Epidermal melanocyte (primary cell): Measurements from ENCODE around the gene DNMT3A.
A peak's percentile ranks its signal among the peaks of the same experiment; 100 is the strongest.
"Not testable (repeated sequence)": the region's sequence is repeated elsewhere in the genome, so short reads cannot be mapped to it uniquely, and the experiment has no call there.

ENCODE experiments used
- DNase-seq: peaks from one replicate; pipeline ENCODE4 v3.0.0; 2011; ENCODE audit warnings: low spot score; ENCODE audit not compliant: insufficient read length

DNMT3A gene

DNA sequence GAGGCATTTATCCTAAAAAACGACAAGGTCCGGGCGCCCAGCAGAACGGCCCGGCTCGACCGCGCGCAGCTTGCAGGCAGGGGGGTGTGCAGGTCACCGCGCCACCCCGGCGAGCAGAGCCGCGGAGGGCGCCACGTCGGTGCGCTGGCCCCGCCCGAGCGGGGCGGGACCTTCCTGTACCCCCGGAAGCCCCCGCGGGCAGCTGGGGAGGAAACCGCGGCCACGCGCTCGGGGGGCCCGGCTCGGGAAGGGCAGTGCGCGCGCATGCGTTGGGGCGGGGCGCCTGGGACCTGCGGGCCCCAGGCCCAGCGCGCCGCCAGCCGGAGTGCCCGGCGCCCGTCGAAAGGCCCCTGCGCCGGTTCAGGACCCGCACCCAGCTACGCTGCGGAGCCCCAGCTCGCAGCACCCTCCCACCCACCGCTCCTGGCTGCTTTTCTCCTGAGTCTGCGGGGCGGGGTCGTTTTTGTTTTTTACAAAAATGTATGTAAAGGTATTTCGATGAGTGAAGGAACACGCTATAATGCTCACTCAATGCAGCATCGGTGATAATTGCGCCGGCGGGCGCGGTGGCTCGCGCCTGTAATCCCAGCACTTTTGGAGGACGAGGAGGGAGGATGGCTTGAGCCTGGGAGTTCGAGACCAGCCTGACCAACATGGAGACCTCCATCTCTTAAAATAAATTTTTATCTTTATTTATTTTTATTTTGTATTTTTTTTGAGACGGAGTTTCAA is 125.6 kb downstream of the DNMT3A start:
- peak; percentile 68 for DNase-seq

DNA sequence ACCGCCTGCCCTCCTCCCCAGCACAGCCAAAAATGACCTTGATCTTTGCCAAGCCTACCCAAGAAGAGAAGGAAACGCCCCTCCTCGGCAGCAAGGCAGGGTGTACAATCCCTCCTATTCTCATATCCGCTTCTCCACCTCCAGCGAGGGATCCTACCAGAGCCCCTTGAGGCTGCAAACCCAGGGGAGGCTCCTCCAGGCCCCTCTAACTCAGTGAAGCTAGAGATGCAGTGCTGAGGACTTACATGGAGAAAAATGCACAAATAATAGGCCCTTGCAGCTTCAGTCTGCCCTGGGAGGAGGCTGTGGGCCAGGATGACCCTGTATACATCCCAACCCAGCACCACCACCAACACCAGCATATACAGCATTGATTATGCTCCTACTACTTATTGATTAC is 126.5 kb downstream of the DNMT3A start:
- DNase-seq, result no peak

DNA sequence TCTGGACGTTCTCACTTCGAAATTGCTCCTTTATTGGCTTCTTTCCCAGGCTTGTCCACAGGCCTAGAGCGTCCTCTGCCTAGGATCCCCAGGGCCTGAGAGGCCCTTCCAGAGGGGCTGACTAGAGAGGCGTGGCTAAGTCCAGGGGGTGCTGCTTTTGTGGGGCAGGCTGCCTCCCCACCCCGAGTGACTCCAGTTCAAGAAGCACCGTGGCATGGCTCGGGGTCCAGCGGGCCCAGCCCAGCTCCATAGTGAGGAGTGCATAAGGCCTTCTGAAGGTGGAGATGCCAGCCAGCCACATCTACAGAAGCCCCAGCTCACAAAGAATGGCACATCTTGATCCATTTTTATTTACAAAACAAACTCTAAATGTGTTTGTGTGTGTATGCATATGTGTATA is 128.5 kb downstream of the DNMT3A start:
- DNase-seq, result no peak

DNA sequence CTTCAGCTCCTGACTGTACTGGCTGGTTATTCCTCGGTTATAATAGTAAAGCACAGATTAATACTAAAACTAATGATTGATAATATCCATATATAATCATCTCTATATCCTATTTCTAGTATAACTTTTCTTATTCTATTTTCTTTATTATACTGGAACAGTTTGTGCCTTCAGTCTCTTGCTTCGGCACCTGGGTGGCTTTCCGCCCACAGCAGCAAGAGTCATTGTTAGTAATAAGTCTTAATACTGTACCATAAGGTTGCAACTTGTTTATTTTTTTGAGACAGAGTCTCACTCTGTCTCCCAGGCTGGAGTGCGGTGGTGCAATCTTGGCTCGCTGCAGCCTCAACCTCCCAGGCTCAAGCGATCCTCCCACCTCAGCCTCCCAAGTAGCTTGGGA is 130.8 kb downstream of the DNMT3A start:
- not testable (repeated sequence) for DNase-seq

DNA sequence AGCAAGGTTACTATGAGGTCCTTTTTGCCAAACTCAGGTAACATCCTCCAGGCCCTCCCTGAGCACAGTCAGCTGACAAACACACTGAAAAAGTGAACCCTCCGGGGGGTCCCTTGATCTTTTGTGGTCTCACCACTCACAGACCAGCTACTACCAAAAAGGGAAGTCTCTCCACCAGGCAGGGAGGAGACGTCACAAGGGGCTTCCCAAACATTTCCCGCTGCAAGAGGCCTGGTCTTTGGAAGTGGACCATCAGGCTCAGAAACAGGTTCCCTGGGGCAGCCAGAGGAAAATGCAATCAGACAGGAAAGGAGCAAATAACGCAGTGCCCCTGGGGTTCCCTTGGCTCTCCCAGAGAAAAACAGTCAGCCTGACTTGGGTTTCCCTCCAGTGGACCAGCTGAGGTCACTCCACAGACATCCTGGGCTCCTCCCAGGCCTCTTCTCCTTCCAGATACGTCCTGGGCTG is 134.6 kb downstream of the DNMT3A start:
- DNase-seq, result no peak

DNA sequence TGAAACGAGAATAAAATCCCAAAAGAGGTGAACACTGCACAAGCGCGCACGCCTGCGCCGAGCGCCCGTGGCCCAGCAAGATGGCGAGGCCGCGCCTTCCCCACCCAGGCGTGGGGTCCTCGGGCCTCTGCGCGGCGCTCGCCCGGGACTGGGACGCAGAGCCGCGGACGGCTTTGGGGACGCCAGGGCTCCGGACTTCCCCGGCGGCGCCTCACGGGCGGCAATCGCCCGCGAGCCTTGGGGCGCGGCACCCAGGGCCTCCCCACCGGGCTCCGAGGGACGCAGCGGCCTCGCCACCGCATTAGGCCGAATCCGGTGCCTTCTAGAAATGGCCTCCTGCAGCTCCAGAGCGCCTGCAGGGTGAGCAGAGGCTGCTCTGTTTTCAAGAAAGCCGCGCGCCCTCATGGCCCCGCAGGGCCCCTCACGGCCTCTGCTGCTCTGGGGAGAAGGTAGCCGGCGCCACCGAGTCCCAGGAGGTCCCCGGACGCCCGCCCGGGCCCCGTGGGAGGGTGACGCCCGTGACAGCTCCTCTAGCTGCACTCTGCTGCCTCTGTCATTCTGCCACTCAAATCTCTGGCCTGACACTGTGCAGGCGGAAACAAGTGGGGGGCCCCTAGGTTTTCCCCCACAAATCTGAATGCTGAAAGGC is 137.4 kb downstream of the DNMT3A start:
- no peak for DNase-seq

DNA sequence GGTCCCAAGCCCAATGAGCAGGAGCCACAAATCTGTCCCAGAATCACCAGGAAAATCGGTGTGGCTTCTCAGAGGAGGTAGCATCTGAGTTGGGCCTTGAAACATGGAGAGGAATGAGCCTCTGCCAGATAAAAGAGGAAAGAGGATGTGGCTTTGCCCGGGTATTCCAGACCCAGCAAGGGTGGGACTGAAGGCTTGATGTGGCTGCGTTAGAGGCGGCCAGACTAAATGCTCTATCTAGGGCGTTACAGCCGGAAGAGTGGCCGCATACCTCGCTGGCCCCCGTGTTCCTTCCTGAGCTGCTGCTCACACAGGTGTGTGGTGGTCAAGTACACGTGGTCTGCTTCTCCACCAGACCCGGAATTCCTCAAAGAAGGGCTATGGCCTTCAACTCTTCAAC is 139.4 kb downstream of the DNMT3A start:
- no peak for DNase-seq

DNA sequence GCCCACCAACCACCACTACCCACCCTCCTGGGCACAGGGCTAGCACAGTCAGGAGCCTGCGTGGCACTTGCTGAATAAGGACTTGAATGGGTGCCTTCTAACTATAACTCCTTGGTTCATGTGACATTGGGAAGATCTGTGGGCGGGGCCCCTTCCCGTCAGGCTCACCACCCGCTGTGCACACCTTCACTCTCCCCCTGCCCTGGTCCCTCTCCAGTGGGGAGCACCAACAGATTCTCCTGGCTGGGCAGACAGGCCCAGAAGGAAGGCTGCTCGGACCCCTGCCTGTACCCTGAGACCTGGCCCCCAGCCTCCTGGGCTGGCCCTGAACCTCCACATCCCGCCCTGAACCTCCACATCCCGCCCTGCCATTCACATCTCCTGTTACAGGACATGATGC is 139.9 kb downstream of the DNMT3A start:
- DNase-seq, result no peak

DNA sequence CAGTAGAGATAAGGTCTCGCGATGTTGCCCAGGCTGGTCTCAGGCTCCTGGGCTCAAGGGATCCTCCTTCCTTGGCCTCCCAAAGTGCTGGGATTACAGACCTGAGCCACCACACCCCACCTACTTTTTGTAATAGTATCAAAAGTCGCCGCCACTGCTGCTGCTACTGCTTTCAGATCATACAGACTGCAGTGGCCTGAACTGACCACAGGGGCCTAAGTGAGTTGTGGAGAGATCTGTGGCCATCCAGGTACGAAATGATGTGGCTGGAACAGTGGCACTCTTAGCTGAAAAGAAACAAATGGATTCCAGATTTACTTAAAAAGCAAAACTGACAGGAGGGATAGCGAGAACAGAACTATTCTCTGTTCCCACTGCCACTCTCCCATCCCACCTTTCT is 140.5 kb downstream of the DNMT3A start:
- no peak for DNase-seq

DNA sequence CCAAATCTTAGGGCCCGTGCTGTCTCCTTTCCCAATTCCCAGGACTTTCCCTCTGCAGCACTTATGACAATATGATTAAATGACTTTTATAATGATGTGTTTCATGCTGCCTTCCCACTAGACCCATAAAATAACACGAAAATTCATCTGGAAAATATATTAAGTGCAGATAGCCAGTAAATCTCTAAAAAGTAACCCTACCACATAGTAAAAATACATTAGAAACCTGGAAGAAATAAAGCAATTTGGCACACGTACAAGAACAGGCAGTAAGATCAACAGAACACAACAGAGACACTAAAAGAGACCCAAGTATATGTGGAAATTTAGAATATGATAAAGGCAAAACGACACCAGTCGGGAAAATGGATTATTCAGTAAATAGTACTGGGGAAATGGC is 143.1 kb downstream of the DNMT3A start:
- DNase-seq, result no peak

DNA sequence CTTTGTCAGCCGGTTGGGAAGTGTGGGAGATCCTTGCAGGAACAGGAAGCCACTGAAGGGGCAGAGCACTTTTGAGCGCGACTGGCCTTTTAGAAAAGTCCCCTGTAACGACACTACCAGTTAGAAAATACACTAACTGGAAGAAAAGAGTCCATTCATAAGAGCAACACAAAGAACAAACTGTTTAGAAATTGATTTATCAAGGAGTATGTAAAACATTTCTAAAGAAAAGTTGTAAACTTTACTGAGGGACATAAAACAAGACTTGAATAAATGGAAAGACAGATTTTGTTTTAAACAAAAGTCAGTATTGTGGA is 143.6 kb downstream of the DNMT3A start:
- peak; percentile 75 for DNase-seq

DNA sequence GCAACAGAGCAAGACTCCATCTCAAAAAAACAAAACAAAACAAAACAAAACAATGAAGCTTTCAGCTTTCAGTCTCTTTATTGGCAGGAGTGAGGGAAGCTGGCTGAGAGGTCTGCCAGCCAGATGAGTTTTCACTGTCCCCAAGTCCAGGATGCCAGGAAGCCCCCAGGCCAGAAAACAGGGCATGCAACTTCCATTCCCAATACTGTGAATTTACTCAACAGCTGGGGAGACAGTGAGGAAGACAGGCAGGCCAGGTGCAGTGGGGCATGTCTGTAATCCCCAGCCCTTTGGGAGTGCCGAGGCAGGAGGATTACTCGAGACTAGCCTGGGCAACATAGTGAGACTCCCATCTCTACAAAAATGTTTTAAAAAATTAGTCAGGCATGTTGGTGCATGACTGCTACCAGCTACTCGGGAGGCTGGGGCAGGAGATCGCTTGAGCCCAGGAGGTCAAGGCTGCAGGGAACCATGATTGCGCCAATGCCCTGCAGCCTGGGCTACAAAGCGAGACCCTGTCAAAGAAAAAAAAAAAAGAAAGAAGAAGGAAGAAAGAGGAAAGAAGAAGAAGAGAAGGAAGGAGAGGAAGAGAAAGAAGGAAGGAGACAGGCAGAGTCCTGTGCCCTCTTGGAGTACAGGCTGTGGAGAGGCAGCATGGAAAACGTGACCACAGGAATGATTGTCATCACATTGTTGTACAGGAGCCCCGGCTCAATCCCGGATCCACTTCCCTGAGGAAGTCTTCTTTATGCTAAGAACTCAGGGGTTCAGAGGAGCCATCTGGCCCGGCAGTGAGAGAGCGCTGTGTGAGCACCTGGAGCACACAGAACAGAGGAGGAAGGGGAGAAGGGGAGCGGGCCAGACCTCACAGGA is 144.2 kb downstream of the DNMT3A start:
- no peak for DNase-seq

DNA sequence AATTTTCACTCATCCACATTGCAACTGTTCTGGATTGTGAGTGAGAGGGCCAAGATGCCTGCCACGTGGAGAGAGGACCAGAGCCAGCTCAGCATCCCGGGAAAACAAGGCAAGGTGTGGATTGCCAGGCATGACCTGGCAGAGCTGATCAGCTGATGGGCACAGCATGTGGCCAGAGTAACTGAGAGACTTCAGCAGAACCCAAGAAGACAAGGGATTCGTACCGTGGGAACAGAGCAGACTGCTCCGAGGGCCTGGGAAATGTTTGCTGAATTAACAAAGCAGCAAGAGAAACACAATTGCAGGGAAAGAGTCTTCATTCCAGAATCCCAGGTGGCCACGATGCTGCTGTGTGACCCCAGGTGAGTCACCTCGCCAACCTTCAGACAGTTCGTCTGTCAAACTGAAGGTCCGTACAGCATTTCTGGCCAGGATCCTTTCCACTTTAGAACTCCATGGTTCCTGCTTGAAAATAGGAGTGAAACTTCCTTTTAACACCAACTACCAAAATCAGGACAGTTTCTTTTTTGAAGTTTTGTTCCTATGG is 147.1 kb downstream of the DNMT3A start:
- no peak for DNase-seq

DNA sequence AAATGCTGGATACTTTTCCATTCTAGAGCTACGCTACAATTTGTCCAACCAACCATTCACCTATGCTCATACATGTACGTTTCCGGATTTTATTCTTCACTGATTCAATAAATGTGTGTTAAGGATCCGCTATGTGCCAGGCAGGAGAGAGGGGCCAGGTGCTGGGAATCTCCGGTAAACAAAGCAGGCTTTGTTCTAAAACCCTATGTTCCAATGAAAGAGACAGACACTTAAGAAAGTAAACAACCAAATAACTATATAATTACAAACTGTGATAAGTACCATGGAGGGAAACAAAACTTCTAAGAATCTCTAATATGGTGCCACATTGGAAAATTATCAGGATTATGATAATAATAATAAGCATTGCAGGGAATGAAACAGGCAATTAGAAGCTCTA is 151.2 kb downstream of the DNMT3A start:
- DNase-seq, result no peak

DNA sequence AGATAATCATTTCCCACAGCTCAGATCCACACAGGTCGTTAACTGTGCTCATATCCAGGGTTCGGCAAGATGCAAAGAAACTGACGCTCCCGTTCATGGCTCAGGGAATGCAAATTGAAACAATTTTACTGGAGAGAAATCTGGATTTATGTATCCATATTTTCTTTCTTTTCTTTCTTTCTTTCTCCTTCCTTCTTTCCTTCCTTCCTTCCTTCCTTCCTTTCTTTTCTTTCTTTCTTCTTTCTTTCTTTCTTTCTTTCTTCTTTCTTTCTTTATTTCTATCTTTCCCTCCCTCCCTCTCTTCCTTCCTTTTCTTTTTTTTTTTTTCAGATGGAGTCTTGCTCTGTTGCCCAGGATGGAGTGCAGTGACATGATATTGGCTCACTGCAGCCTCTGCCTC is 153.3 kb downstream of the DNMT3A start:
- no peak for DNase-seq

DNA sequence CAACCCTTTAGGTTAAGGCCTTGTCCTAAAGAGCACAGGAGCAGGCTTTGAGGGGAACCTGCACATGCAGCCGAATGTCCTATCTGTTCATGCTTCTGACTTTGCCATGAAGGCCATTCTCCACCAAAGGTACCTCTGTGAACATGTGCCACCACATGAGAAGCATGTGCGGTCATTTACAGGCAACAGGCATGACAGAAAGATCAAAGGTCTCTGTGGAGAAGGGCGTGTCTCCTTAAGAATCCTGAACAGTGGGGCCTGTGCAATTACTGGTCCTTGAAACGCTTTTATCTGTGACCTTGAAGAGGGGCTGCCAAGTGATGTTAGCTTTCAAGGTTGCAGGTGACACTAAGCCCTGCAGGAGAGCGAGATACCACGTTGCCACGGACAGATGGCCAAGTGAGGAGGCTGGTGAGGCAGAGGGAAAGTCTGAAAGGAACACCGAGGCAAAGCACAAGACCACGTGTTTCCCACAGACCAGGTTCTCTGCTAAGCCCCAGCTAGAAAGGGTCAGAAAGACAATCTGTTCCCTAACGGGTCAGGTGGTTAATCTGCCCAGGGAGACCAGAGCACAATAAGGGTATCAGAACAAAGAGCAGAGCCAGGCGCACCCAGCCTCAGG is 153.9 kb downstream of the DNMT3A start:
- no peak for DNase-seq

DNA sequence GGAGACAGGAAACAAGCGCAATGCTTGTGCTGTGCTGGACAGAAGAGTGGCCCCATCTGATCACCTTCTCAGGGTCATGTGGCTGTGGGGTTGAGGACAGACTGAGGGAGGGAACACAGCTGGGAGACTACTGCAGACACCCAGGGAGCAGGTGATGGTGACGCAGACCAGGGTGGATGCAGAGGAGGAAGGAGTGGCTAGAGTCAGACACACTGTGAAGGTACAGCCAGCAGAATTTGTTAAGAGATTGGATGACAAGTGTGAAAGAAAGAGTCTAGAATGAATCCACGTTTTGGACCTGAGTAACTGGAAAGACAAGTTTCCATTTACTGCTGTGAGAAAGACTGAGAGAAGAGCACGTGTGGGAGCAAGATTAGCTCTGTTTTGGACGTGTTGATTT is 157.5 kb downstream of the DNMT3A start:
- DNase-seq, result no peak

DNA sequence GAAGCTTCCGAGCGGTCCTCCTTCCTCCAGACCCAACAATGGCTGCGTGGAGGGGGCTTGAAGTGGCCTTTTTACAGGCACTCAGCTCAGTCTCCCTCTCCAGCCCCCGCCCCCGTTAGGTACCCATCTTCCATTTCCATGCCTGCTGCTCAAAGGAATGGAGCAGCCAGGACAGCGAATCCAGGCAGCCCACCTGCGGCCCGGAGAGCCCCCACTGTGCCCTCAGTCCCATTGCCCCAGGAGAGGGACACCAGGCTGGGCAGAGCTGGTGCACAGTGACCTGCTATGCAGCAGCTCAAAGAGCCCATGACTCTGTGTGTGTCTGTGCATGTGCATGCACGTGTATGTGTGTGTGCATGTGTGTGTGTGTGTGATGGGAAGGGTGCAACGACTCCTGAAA is 162.7 kb downstream of the DNMT3A start:
- no peak for DNase-seq
